ENCODE results near the gene IQCE.

DNA sequence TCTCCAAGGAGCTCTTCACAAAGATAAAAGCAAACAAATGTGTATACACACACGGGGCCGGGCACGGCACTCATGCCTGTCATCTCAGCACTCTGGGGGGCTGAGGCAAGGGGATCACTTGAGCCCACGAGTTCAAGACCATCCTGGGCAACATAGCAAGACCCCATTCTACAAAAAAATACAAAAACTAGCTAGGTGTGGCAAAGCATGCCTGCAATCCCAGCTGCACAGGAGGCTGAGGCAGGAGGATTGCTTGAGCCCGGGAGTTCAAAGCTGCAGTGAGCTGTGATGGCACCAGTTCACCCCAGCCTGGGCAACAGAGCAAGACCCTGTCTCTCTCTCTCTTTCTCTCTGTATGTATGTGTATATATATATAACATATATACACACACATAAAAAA lies 95.3 kb downstream of the IQCE start:
- TF ChIP-seq, protein P1, sequence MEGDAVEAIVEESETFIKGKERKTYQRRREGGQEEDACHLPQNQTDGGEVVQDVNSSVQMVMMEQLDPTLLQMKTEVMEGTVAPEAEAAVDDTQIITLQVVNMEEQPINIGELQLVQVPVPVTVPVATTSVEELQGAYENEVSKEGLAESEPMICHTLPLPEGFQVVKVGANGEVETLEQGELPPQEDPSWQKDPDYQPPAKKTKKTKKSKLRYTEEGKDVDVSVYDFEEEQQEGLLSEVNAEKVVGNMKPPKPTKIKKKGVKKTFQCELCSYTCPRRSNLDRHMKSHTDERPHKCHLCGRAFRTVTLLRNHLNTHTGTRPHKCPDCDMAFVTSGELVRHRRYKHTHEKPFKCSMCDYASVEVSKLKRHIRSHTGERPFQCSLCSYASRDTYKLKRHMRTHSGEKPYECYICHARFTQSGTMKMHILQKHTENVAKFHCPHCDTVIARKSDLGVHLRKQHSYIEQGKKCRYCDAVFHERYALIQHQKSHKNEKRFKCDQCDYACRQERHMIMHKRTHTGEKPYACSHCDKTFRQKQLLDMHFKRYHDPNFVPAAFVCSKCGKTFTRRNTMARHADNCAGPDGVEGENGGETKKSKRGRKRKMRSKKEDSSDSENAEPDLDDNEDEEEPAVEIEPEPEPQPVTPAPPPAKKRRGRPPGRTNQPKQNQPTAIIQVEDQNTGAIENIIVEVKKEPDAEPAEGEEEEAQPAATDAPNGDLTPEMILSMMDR (IDR thresholded peaks at IDR 0.05), result no peak
- no peak for TF ChIP-seq POLR2A (IDR thresholded peaks at IDR 0.05)
